Brain microvascular endothelial cell (primary cell): ENCODE data around the gene RECQL.

Experiments used
- DNase-seq: peaks from one replicate; pipeline ENCODE4 v3.0.0-alpha.2; 2020
- H3K27ac ChIP-seq: fragments of 250-450 bp; sonication (Bioruptor Pico); 2 replicates; pipeline ENCODE4 v1.5.1; 2020; ENCODE audit warnings: mild to moderate bottlenecking, moderate library complexity
- H3K27me3 ChIP-seq: fragments of 250-450 bp; sonication (Bioruptor Pico); replicated peaks from 2 replicates; pipeline ENCODE4 v1.5.1; 2020; ENCODE audit warnings: mild to moderate bottlenecking
- H3K36me3 ChIP-seq: fragments of 250-450 bp; sonication (Bioruptor Pico); replicated peaks from 2 replicates; pipeline ENCODE4 v1.5.1; 2020; ENCODE audit warnings: mild to moderate bottlenecking
- H3K4me3 ChIP-seq: 2 replicates; pipeline ENCODE4 v1.5.1; 2011; ENCODE audit warnings: low read depth, mild to moderate bottlenecking, control low read depth, low read length, moderate library complexity
- in situ Hi-C: cut with HindIII; loops from 2 replicates; pipeline ENCODE4 v1.10.0; 2017; ENCODE audit warnings: low sequenced_read_pairs, low pct_ligation_motif_present
- TF ChIP-seq, protein P1 (sequence below): IDR thresholded peaks from 2 replicates; pipeline ENCODE4 v1.5.1; 2011; ENCODE audit warnings: low read depth, mild to moderate bottlenecking, moderate library complexity, low read length, control low read depth, inconsistent platforms; ENCODE audit errors: missing control alignments

RECQL gene

GRCh38 chr12:21518451-21518850, 17.0 kb upstream of the RECQL start:
- in situ Hi-C loops: no loop called here
- Histone ChIP-seq H3K36me3 (peaks cover 23% of the 10 kb centered on the region), H3K27ac (no peak overlapping the region), H3K4me3 (no peak overlapping the region), H3K27me3 (no peaks in the 10 kb centered on the region)
- DNase-seq: no peak
- TF ChIP-seq, protein P1, sequence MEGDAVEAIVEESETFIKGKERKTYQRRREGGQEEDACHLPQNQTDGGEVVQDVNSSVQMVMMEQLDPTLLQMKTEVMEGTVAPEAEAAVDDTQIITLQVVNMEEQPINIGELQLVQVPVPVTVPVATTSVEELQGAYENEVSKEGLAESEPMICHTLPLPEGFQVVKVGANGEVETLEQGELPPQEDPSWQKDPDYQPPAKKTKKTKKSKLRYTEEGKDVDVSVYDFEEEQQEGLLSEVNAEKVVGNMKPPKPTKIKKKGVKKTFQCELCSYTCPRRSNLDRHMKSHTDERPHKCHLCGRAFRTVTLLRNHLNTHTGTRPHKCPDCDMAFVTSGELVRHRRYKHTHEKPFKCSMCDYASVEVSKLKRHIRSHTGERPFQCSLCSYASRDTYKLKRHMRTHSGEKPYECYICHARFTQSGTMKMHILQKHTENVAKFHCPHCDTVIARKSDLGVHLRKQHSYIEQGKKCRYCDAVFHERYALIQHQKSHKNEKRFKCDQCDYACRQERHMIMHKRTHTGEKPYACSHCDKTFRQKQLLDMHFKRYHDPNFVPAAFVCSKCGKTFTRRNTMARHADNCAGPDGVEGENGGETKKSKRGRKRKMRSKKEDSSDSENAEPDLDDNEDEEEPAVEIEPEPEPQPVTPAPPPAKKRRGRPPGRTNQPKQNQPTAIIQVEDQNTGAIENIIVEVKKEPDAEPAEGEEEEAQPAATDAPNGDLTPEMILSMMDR: no peak

DNA sequence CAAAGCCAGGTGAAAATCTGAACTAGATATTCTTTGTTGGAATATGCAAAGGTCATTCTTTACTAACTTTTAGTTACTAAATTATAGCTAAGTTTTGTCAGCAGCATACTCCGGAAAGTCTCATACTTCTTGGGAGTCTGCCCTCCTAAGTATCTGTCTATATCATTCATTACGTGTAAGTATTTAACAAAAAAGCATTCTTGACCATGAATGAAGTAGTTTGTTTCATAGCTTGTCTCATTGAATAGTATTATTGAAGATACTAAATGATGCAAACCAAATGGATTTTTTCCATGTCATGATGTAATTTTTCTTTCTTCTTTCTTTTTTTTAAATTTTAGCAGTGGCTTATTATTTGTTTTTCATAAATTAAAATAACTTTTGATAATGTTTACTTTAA, 14.8 kb upstream of the RECQL start:
- TF ChIP-seq, protein P1: no peak
- DNase-seq: no peak
- H3K27me3 ChIP-seq: no peaks in the 10 kb centered on the region
- peaks cover 29% of the 10 kb centered on the region for H3K36me3 ChIP-seq
- in situ Hi-C loops: no loop called here
- H3K27ac ChIP-seq: no peak overlapping the region
- no peak overlapping the region for H3K4me3 ChIP-seq

GRCh38 chr12:21509768-21510167, 8.3 kb upstream of the RECQL start:
- in situ Hi-C loops: no loop called here
- Histone ChIP-seq H3K4me3 (no peak overlapping the region), H3K27ac (no peak overlapping the region), H3K27me3 (no peaks in the 10 kb centered on the region), H3K36me3 (peaks cover 38% of the 10 kb centered on the region)
- no peak for DNase-seq
- TF ChIP-seq, protein P1: no peak

DNA sequence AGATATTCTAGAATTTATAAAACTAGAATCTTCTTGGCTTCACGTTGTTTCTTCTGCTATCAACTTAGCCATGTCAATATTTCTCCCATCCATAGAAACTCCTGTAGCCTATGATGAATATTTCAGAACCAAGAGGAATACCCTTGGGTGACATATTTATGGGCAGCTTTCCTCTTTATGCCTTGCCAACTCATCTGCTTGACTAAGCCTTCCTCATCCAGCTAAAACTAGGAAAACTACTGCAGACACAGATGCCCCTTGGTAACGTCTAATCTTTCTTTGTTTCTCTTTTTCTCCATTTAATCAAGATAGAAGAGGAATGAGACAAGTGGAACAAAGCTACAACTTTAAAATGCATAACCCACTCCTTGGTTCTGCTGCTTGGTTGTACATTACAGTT, 6.4 kb upstream of the RECQL start:
- H3K27ac ChIP-seq: no peak overlapping the region
- in situ Hi-C loops: no loop called here
- H3K27me3 ChIP-seq: no peaks in the 10 kb centered on the region
- H3K4me3 ChIP-seq: no peak overlapping the region
- H3K36me3 ChIP-seq: peaks cover 23% of the 10 kb centered on the region
- TF ChIP-seq, protein P1: no peak
- no peak for DNase-seq

DNA sequence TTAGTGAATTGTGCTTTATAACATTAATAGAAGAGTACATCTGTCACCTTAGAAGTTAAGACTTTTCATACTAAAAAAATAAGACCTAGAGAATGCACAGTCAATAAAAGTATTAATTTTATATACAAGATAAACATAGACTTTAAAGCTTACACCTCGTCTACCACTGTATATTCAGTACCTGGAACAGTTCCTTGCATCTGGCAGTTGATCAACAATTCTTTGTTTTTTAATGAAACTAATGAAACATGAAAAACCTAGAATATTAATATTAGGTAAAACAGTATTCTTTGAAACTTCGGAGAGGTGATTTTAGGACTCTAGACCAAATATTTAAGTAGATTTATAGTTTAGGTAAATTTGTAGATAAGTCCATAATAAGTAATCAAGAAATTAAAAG, 4.5 kb upstream of the RECQL start:
- Histone ChIP-seq H3K27ac (no peak overlapping the region), H3K4me3 (no peak overlapping the region), H3K27me3 (no peaks in the 10 kb centered on the region), H3K36me3 (peaks cover 24% of the 10 kb centered on the region)
- TF ChIP-seq, protein P1: no peak
- DNase-seq: no peak
- in situ Hi-C loops: no loop called here

GRCh38 chr12:21502872-21503271, 1.4 kb upstream of the RECQL start:
- in situ Hi-C loops: no loop called here
- Histone ChIP-seq H3K27me3 (no peaks in the 10 kb centered on the region), H3K27ac (no peak overlapping the region), H3K36me3 (peaks cover 20% of the 10 kb centered on the region), H3K4me3 (peak overlapping the region; percentile 98)
- TF ChIP-seq, protein P1: no peak
- no peak for DNase-seq
